Panc1 (cell line): ENCODE results near the gene PLBD2.

Experiments used
- CTCF ChIP-seq: fragments of 450-650 bp; IDR thresholded peaks from 2 replicates; pipeline ENCODE4 v1.5.1; 2017; ENCODE audit warnings: mild to moderate bottlenecking
- SIN3A ChIP-seq: IDR thresholded peaks from 2 replicates; pipeline ENCODE4 v1.6.1; 2012; ENCODE audit warnings: low read depth, mild to moderate bottlenecking, low read length, moderate library complexity, borderline replicate concordance; ENCODE audit not compliant: insufficient read depth

GRCh38 chr12:113382206-113382605 lies 23.8 kb downstream of the PLBD2 start:
- TF ChIP-seq CTCF (no peak), SIN3A (no peak)
